ENCODE measurements around the gene LHFPL5.

Gene LHFPL5

DNA sequence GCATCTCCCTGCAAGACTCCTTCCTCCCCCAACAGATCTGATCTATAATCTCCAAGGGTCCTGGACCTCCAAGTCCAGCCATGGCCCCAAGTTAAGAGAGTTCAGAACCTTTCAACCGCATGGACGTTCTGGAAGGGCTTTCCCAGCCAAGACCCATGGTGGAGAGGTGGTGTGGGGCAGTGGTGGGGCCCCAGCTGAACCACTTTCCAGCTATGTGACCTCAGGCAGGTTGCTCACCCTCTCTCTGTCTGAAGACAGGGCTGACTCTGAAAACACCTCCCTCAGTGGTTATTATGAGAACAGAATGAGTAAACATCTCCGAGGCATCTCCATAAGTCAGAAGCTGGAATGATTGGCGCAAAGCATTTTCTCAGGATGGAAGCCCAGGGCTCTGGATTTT lies 8.9 kb upstream of the LHFPL5 start:
- Histone ChIP-seq H3K27me3 (ENCODE audit: insufficient read depth, poor library complexity, severe bottlenecking) (no peaks in the 10 kb centered on the region), H3K9me3 (ENCODE audit: severe bottlenecking) (no peaks in the 10 kb centered on the region), H3K4me1 (ENCODE audit: insufficient read depth, poor library complexity, severe bottlenecking) (no peaks in the 10 kb centered on the region), H3K36me3 (ENCODE audit: low read depth) (no peaks in the 10 kb centered on the region), H3K4me3 (ENCODE audit: severe bottlenecking) (no peak overlapping the region), H3K27ac (ENCODE audit: poor library complexity, severe bottlenecking) (no peak overlapping the region)
- DNase-seq (ENCODE audit: low spot score), result no peak
- TF ChIP-seq, protein P1, sequence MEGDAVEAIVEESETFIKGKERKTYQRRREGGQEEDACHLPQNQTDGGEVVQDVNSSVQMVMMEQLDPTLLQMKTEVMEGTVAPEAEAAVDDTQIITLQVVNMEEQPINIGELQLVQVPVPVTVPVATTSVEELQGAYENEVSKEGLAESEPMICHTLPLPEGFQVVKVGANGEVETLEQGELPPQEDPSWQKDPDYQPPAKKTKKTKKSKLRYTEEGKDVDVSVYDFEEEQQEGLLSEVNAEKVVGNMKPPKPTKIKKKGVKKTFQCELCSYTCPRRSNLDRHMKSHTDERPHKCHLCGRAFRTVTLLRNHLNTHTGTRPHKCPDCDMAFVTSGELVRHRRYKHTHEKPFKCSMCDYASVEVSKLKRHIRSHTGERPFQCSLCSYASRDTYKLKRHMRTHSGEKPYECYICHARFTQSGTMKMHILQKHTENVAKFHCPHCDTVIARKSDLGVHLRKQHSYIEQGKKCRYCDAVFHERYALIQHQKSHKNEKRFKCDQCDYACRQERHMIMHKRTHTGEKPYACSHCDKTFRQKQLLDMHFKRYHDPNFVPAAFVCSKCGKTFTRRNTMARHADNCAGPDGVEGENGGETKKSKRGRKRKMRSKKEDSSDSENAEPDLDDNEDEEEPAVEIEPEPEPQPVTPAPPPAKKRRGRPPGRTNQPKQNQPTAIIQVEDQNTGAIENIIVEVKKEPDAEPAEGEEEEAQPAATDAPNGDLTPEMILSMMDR (IDR thresholded peaks at IDR 0.05; ENCODE audit: poor library complexity, severe bottlenecking), result no peak
- ATAC-seq (ENCODE audit: low read depth), result no peak

DNA sequence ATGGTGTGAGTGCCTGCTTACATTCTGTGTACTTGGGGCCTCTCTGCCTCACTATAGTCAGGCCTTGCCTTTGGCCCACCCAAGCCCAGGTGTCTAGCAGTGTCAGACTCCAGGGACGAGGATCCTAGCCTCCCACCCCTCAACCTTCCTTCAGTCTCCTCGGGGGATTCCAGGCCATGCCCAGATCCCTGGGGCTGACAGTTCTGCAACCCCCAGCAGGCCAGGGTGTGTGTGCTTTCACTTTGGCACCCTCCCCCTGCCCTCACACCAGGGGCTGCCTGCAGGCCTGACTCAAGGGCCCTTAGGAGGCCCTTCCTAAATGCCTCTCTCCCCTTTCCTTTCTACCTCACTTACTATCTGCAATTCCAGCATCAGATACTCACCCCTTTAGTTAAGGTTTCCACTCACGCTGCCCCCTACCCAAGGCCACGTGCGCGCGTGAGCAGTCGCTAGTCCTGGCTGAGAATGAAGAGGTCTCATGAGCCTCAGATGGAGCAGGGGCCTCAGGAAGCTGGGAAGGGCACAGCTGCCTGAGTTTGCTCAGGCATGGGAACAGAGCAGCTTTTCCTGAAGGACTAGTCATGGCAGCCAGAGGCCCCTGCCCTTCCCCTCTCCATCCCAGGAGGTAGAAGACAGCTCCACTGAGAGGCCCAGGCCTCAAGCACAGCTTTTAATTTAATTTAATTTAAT lies 7.2 kb upstream of the LHFPL5 start:
- TF ChIP-seq, protein P1 (IDR thresholded peaks at IDR 0.05; ENCODE audit: poor library complexity, severe bottlenecking), result no peak
- ATAC-seq (ENCODE audit: low read depth) (no peak), DNase-seq (ENCODE audit: low spot score) (no peak)
- Histone ChIP-seq H3K4me3 (ENCODE audit: severe bottlenecking) (no peak overlapping the region), H3K36me3 (ENCODE audit: low read depth) (no peaks in the 10 kb centered on the region), H3K4me1 (ENCODE audit: insufficient read depth, poor library complexity, severe bottlenecking) (no peaks in the 10 kb centered on the region), H3K27ac (ENCODE audit: poor library complexity, severe bottlenecking) (no peak overlapping the region), H3K27me3 (ENCODE audit: insufficient read depth, poor library complexity, severe bottlenecking) (no peaks in the 10 kb centered on the region), H3K9me3 (ENCODE audit: severe bottlenecking) (no peaks in the 10 kb centered on the region)

DNA sequence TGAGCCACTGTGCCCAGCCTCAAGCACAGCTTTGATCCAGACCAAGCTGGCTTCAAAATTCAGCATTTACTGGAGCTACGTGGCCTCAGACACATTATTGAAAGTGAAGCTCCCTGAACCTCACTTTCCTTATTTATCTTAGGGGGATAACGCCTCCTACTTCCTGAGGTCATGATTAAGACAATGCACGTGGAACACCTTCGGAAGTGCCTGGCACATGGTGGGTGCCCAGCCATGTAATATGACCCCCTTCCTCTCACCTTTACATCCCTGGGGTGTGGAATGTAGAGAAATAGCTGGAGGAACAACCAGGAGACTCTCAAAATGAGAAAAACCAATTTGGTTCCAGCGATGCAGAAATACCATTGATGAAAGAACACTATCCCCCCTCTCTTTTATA lies 6.4 kb upstream of the LHFPL5 start:
- ATAC-seq (ENCODE audit: low read depth) (no peak), DNase-seq (ENCODE audit: low spot score) (no peak)
- Histone ChIP-seq H3K36me3 (ENCODE audit: low read depth) (no peaks in the 10 kb centered on the region), H3K4me3 (ENCODE audit: severe bottlenecking) (no peak overlapping the region), H3K4me1 (ENCODE audit: insufficient read depth, poor library complexity, severe bottlenecking) (no peaks in the 10 kb centered on the region), H3K27ac (ENCODE audit: poor library complexity, severe bottlenecking) (no peak overlapping the region), H3K27me3 (ENCODE audit: insufficient read depth, poor library complexity, severe bottlenecking) (no peaks in the 10 kb centered on the region), H3K9me3 (ENCODE audit: severe bottlenecking) (no peaks in the 10 kb centered on the region)
- TF ChIP-seq, protein P1 (IDR thresholded peaks at IDR 0.05; ENCODE audit: poor library complexity, severe bottlenecking), result no peak

DNA sequence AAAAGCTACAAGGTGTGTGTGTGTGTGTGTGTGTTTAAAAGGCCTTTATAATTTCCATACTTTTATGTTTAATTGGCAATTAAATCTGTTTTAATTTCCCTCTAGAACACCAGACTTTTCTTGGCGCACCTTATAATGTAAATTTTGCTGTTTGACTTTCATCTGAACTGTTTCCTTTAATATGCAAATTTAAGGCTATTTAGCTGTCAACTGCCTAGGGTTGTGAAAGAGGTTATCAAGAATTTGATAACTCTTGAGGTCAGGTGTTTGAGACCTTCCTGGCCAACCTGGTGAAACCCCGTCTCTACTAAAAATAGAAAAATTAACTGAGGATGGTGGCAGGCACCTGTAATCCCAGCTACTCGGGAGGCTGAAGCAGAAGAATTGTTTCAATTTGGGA lies 4.0 kb upstream of the LHFPL5 start:
- H3K27ac ChIP-seq (ENCODE audit: poor library complexity, severe bottlenecking), result no peak overlapping the region
- no peaks in the 10 kb centered on the region for H3K36me3 ChIP-seq (ENCODE audit: low read depth)
- TF ChIP-seq, protein P1 (IDR thresholded peaks at IDR 0.05; ENCODE audit: poor library complexity, severe bottlenecking), result no peak
- H3K9me3 ChIP-seq (ENCODE audit: severe bottlenecking), result no peaks in the 10 kb centered on the region
- H3K27me3 ChIP-seq (ENCODE audit: insufficient read depth, poor library complexity, severe bottlenecking), result no peaks in the 10 kb centered on the region
- no peaks in the 10 kb centered on the region for H3K4me1 ChIP-seq (ENCODE audit: insufficient read depth, poor library complexity, severe bottlenecking)
- ATAC-seq (ENCODE audit: low read depth), result no peak
- no peak overlapping the region for H3K4me3 ChIP-seq (ENCODE audit: severe bottlenecking)
- DNase-seq (ENCODE audit: low spot score), result no peak

DNA sequence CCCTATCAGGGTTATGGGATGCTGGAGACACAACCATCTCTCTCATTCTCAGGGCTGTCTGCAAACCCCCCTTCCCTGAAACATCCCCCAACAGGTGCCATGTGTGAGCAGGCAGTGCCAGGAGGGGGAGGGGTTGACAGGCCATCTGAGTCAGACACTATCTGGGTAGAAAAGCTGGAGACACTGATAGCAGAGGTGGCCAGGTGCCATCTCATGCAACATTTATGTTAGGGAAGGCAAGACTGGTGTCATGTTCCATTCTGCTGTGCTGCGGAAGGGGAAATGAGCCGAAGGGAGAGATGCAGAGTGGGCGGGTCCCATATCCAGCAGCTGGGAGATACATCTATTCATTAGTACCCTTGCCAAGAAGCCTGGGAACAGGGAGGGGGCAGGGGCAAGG lies 3.5 kb downstream of the LHFPL5 start:
- Histone ChIP-seq H3K27me3 (ENCODE audit: insufficient read depth, poor library complexity, severe bottlenecking) (no peaks in the 10 kb centered on the region), H3K27ac (ENCODE audit: poor library complexity, severe bottlenecking) (peak overlapping the region; percentile 80), H3K9me3 (ENCODE audit: severe bottlenecking) (no peaks in the 10 kb centered on the region), H3K36me3 (ENCODE audit: low read depth) (no peaks in the 10 kb centered on the region), H3K4me3 (ENCODE audit: severe bottlenecking) (no peak overlapping the region), H3K4me1 (ENCODE audit: insufficient read depth, poor library complexity, severe bottlenecking) (peaks cover 32% of the 10 kb centered on the region)
- TF ChIP-seq, protein P1 (IDR thresholded peaks at IDR 0.05; ENCODE audit: poor library complexity, severe bottlenecking), result no peak
- no peak for DNase-seq (ENCODE audit: low spot score)
- peak; percentile 47 for ATAC-seq (ENCODE audit: low read depth)
